ENCODE results near the gene ZNF20. TPM values are rescaled to one million over a fixed set of nuclear protein-coding genes. Genes with fewer than 3 reads are reported as not detected.

Gene ZNF20
- total RNA-seq, 1 donor, result 4.8 TPM

DNA sequence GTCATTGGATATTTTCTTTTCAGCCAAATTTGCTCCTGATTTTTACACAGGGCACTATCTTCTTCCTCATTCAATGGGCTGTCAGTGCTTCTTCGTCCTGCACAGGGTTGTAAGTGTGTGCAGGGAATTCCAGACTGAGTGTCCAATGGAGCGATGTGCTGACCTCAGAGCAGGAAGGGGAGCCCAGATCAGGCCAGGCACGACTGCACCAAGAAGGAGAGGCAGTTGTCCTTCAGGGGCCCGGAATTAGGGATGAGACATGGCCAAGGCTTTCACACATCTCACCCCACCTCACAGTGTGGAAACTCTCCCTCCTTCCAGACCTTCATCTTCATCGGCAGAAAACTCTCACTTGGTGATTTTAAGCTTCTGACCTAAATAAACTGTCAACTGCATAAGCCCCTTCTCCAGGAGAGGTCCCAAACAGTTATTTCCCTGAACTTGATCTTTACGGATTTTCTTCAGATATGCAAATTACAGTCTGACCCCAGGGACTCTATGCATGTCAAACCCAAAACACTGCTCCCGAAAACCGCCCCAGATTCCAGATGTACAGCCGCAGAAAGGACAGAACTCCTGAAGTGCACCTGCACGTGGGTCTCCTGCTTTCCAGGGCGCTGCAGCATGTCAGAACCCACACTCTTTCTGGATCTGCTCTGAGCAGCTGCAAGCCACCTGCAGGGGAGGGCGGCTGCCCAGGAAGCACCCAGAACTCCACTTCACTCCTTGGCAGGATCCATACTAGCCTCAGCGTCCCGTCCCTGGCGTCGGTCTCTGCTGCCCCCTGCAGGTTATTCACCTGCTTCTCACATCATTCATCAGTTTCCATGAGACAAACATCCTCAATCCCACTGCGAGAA, 625 bp upstream of the ZNF20 start:
- DNase-seq (ENCODE audit: low read depth), result peak; percentile 84
- peak overlapping the region; percentile 83 for H3K4me3 ChIP-seq (ENCODE audit: low read depth, low read length)
- TF ChIP-seq, protein P1, sequence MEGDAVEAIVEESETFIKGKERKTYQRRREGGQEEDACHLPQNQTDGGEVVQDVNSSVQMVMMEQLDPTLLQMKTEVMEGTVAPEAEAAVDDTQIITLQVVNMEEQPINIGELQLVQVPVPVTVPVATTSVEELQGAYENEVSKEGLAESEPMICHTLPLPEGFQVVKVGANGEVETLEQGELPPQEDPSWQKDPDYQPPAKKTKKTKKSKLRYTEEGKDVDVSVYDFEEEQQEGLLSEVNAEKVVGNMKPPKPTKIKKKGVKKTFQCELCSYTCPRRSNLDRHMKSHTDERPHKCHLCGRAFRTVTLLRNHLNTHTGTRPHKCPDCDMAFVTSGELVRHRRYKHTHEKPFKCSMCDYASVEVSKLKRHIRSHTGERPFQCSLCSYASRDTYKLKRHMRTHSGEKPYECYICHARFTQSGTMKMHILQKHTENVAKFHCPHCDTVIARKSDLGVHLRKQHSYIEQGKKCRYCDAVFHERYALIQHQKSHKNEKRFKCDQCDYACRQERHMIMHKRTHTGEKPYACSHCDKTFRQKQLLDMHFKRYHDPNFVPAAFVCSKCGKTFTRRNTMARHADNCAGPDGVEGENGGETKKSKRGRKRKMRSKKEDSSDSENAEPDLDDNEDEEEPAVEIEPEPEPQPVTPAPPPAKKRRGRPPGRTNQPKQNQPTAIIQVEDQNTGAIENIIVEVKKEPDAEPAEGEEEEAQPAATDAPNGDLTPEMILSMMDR (IDR thresholded peaks at IDR 0.05; ENCODE audit: insufficient read depth, low read length), result peak; percentile 89

DNA sequence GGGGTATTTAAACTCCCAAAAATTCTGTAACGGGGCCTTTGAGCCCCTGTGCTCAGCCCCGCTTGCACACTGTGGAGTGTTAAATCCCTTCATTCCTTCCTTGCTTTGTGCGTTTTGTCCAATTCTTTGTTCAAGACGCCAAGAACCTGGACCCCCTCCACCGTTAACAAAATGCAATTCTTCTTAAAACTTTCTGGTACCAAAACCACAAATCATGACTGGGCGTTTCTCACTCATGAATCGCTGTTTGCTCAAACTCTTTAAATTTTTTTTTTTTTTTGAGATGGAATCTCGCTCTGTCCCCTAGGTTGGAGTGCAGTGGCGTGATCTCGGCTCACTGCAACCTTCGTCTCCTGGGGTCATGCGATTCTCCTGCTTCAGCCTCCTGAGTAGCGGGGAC, 881 bp downstream of the ZNF20 start:
- peak overlapping the region; percentile 83 for H3K4me3 ChIP-seq (ENCODE audit: low read depth, low read length)
- peak; percentile 9 for DNase-seq (ENCODE audit: low read depth)
- TF ChIP-seq, protein P1 (IDR thresholded peaks at IDR 0.05; ENCODE audit: insufficient read depth, low read length), result no peak

DNA sequence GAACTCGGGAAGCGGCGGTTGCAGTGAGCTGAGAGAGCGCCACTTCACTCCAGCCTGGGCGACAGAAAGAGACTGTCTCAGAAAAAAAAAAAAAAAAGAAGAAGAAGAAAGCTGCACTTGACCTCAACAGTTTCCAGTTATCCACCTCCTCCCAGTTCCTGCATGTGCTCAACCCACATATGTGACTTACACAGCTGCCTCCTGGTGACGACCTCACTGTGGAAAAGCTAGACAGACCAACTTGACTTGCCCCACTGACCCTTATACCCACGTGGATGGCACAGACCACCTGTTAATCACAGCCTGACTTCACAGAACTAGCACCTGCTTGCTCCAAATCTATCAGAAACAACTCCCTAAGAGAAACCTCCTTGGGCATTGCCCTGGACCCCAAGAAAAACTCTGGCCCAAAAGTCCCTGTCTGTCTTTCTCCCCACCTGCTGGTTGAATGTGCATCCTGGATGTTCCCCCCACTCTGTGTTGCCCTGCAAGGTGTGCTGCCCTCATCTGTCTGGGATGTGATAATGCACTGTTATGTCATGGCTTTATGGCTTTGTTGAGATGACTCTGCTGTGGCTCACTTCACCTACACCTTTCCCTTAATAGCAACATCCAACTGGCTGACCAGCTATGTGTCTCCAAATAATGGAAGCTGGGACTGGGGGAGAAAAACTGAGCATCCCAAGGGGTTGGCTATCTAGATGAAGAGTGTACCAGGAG, 2.8 kb downstream of the ZNF20 start:
- TF ChIP-seq, protein P1 (IDR thresholded peaks at IDR 0.05; ENCODE audit: insufficient read depth, low read length), result no peak
- no peak for DNase-seq (ENCODE audit: low read depth)
- H3K4me3 ChIP-seq (ENCODE audit: low read depth, low read length), result no peak overlapping the region

DNA sequence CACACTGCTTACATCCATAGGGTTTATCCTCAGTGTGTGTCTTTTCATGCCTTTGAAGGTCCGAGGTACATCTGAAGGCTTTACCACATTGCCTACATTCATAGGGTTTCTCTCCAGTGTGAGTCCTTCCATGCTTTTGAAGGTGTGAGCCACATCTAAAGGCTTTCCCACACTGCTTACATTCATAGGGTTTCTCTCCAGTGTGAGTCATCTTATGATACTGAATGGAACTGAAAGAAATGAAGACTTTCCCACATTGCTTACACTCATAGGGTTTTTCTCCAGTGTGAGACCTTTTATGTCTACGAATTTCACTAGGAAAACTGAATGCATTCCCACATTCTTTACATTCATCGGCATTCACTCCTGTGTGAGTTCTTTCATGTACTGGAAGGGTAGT, 7.1 kb downstream of the ZNF20 start:
- no peak for DNase-seq (ENCODE audit: low read depth)

DNA sequence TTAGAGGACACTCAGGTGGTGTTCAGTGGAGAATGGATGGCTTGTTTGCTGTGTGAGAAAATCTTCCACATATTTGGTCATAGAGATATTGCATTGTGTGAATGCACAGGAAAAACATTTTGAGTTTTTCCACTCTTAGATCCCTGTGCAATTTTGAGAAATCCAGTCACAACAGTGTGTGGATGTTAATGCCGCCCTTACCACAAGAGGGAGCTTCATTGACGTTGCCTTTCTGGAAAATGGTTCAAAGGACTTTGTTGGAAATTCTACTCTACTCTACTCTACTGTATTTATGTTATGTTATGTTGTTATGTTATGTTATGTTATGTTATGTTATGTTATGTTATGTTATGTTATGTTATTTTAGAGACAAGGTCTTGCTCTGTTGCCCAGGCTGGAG, 13.4 kb downstream of the ZNF20 start:
- peak; percentile 13 for DNase-seq (ENCODE audit: low read depth)
- TF ChIP-seq, protein P1 (IDR thresholded peaks at IDR 0.05; ENCODE audit: insufficient read depth, low read length), result peak; percentile 45

More for the DNA sequence above, 7.1 kb downstream of the ZNF20 start:
- H3K4me3 ChIP-seq (ENCODE audit: low read depth, low read length), result no peak overlapping the region
- TF ChIP-seq, protein P1 (IDR thresholded peaks at IDR 0.05; ENCODE audit: insufficient read depth, low read length), result no peak

DNA sequence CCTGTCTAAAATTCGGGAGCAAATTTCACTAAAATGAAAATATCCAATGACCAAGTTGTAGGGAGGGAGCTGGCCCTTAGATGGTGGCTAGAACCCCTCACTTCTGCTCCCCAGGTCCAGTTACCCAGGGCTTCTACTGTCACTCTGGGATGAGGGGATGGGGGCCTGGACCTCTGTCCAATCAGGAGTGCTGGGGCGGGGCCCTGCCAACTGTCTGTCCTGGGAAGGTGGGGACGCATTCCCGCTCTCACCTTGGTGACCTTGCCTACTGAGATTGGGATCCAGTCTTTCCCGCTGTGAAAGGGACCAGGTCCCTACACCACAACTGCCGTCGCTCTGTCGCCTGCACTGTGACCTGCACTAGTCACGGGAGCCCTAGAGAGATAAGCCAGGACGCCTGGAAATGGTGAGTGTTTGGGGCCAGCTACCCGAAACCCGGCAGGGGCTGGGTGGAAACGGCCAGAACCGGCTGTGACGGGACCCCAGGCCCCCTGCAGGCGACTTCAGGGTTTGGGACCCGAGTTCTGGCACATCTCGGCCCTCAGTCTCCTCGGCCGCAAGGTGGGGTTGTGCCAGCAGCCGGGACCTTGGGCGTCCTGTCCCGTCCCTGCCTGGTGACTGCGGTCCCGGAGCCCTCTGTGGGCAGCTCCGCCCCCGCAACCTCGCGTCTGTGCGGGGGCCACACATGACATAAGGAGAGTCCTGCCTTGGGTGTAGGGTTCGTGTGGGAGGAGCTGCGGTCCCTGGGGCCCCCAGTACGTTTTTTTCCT, 22.8 kb downstream of the ZNF20 start:
- TF ChIP-seq, protein P1 (IDR thresholded peaks at IDR 0.05; ENCODE audit: insufficient read depth, low read length), result no peak
- no peak for DNase-seq (ENCODE audit: low read depth)
- no peak overlapping the region for H3K4me3 ChIP-seq (ENCODE audit: low read depth, low read length)

More for the DNA sequence above, 13.4 kb downstream of the ZNF20 start:
- H3K4me3 ChIP-seq (ENCODE audit: low read depth, low read length), result no peak overlapping the region

All from fibroblast of the aortic adventitia (primary cell).